HG02763 (cell line): ENCODE measurements around the gene BANP.
"Not testable (repeated sequence)": the region's sequence is repeated elsewhere in the genome, so short reads cannot be mapped to it uniquely, and the experiment has no call there.

Experiments used
- ATAC-seq: cut with Tn5 transposase; IDR thresholded peaks from one replicate; pipeline ENCODE4 v1.9.1; 2021; ENCODE audit warnings: mild to moderate bottlenecking, moderate library complexity; ENCODE audit not compliant: unreplicated experiment

Gene BANP

GRCh38 chr16:87950765-87951551 lies at the start of gene BANP:
Gene BANP (plus strand): TSS chr16:87951434. CDS start chr16:87975116, 23,682 bp downstream.
- ATAC-seq = peak; percentile 79

- not testable (repeated sequence) for ATAC-seq
Observed at GRCh38 chr16:87904963-87905362, 46.3 kb upstream of the BANP start.

GRCh38 chr16:87905521-87905920 lies 45.7 kb upstream of the BANP start:
- ATAC-seq = not testable (repeated sequence)

- ATAC-seq = not testable (repeated sequence)
Observed at GRCh38 chr16:87908101-87908500, 43.1 kb upstream of the BANP start.

GRCh38 chr16:87909203-87909935 lies 41.9 kb upstream of the BANP start:
- ATAC-seq = peak; percentile 78

- ATAC-seq = not testable (repeated sequence)
Observed at GRCh38 chr16:87911106-87911763, 40.0 kb upstream of the BANP start.

- not testable (repeated sequence) for ATAC-seq
Observed at GRCh38 chr16:87912691-87913090, 38.5 kb upstream of the BANP start.

GRCh38 chr16:87914021-87914725 lies 37.1 kb upstream of the BANP start:
- ATAC-seq = not testable (repeated sequence)

GRCh38 chr16:87914812-87915211 lies 36.4 kb upstream of the BANP start:
- ATAC-seq = no peak

- no peak for ATAC-seq
Observed at GRCh38 chr16:87917503-87917902, 33.7 kb upstream of the BANP start.

GRCh38 chr16:87918338-87918737 lies 32.9 kb upstream of the BANP start:
- ATAC-seq = no peak

GRCh38 chr16:87918866-87919680 lies 32.2 kb upstream of the BANP start:
- ATAC-seq = no peak

GRCh38 chr16:87919681-87919994 lies 31.6 kb upstream of the BANP start:
- ATAC-seq = no peak

- ATAC-seq = no peak
Observed at GRCh38 chr16:87921236-87921773, 29.9 kb upstream of the BANP start.

- ATAC-seq = no peak
Observed at GRCh38 chr16:87922250-87922871, 28.9 kb upstream of the BANP start.

- ATAC-seq = peak; percentile 46
Observed at GRCh38 chr16:87924041-87924810, 27.0 kb upstream of the BANP start.

- no peak for ATAC-seq
Observed at GRCh38 chr16:87924811-87925670, 26.2 kb upstream of the BANP start.
